Tibial artery (tissue), 4 donors: ENCODE data around the gene JMJD1C.
A peak's percentile ranks its signal among the peaks of the same experiment; 100 is the strongest.

Experiments
- DNase-seq, 2 donors: peaks; one replicate each; pipeline ENCODE4 v3.0.0-alpha.2; 2019
- H3K27ac ChIP-seq, 2 donors: fragments of 200-600 bp; sonication (generic) in 1 of 2; 1 replicate in 1 of 2; 2 replicates in 1 of 2; pipeline ENCODE4 v1.5.1; 2018 to 2019; ENCODE audit warnings: mild to moderate bottlenecking in 1 of 2
- H3K27me3 ChIP-seq, 2 donors: fragments of 200-600 bp; sonication (generic) in 1 of 2; one replicate each; pipeline versions ENCODE4 v1.5.1 to v1.6.0; 2016 to 2019
- H3K36me3 ChIP-seq, 3 donors: fragments of 200-600 bp; sonication (generic) in 2 of 3; one replicate each; pipeline ENCODE4 v1.5.1; 2016 to 2019; ENCODE audit warnings: mild to moderate bottlenecking in 2 of 3
- H3K4me1 ChIP-seq, 4 donors: fragments of 200-600 bp; sonication (generic) in 2 of 4; 1 replicate in 3 of 4; 2 replicates in 1 of 4; pipeline ENCODE4 v1.5.1; 2016 to 2019
- H3K4me3 ChIP-seq, 2 donors: fragments of 200-600 bp; sonication (generic) in 1 of 2; 1 replicate in 1 of 2; 2 replicates in 1 of 2; pipeline ENCODE4 v1.5.1; 2018 to 2019; ENCODE audit warnings: mild to moderate bottlenecking in 2 of 2
- H3K9me3 ChIP-seq, 3 donors: fragments of 200-600 bp; sonication (generic) in 1 of 3; one replicate each; pipeline ENCODE4 v1.5.1; 2016 to 2019
- CTCF ChIP-seq, 2 experiments: fragments of 200-600 bp in 1 of 2; fragments of 450-650 bp in 1 of 2; IDR thresholded peaks; one replicate each; pipeline ENCODE4 v1.5.1; 2017 to 2019; ENCODE audit warnings: antibody characterized with exemption in 2 of 2, mild to moderate bottlenecking in 1 of 2, moderate library complexity in 1 of 2
- intact Hi-C: fragments of 100-400 bp; cut with DNase I; formaldehyde crosslinking; loops from one replicate; pipeline ENCODE4 v1.15.0; 2023; ENCODE audit warnings: low total_unique reads

Gene JMJD1C

DNA sequence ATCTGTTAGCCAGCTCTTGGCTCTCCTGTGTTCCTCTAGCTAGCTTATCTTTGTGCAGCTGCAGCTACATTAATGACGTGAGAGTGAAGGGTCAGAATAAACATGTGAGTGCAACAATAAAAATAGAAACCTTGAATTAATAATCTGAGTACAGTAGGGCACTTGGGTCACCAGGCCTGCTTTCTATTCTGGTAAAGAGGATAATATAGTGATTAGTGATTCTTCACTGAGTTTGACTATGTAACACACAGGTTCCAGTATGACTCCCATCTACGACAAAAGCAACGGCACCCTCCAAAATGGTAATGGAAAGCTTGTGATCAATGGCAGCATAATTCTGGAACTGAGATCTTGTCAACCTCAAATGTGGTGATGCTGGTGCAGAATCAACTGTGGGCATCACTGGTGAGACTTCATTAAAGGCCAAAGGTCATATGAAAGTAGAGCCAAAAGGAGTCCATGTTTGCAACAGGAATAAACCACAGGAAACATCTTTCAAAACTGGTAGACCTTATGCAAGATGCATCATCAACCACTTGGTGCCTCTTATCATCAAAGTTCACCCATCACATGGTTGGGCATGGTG, 255.1 kb downstream of the JMJD1C start:
- no peak for TF ChIP-seq CTCF (IDR thresholded peaks at IDR 0.05)
- peaks cover 3 to 52% (median 22%) of the 10 kb centered on the region in 4 donors for H3K4me1 ChIP-seq
- H3K9me3 ChIP-seq: no peaks in the 10 kb centered on the region
- H3K27ac ChIP-seq: no peak overlapping the region
- H3K36me3 ChIP-seq: peaks cover 0 to 16% (median 15%) of the 10 kb centered on the region in 3 donors
- DNase-seq: no peak
- intact Hi-C loops: loop anchor here (10.0 kb wide), 1 partner anchor 254 kb away; the partner anchor contains the start of gene JMJD1C
- no peak overlapping the region for H3K4me3 ChIP-seq
- no peaks in the 10 kb centered on the region for H3K27me3 ChIP-seq

DNA sequence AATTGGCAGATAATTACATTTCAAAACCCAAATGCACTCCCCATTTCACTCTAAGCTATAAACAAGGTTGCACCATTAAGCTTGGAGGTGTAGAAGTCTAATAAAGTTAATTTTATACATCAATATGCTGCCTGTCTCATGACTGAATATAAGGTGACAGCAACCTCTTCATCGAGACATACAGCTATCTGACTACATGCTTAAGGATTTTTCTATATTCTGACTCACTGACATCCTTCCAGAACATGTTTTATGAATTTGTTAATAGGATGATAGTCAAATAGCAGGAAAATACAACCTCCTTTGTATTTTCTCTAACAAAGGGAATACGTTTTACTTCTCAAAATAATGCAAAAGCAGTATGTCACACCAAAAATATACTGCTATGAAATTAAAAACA, 256.1 kb downstream of the JMJD1C start:
- Histone ChIP-seq H3K27me3 (no peaks in the 10 kb centered on the region), H3K4me3 (no peak overlapping the region), H3K9me3 (no peaks in the 10 kb centered on the region), H3K27ac (no peak overlapping the region), H3K4me1 (peaks cover 3 to 57% (median 22%) of the 10 kb centered on the region in 4 donors), H3K36me3 (peaks cover 0 to 18% (median 16%) of the 10 kb centered on the region in 3 donors)
- no peak for TF ChIP-seq CTCF (IDR thresholded peaks at IDR 0.05)
- intact Hi-C loops: loop anchor here (10.0 kb wide), 1 partner anchor 255 kb away; the partner anchor contains the start of gene JMJD1C
- DNase-seq: no peak

DNA sequence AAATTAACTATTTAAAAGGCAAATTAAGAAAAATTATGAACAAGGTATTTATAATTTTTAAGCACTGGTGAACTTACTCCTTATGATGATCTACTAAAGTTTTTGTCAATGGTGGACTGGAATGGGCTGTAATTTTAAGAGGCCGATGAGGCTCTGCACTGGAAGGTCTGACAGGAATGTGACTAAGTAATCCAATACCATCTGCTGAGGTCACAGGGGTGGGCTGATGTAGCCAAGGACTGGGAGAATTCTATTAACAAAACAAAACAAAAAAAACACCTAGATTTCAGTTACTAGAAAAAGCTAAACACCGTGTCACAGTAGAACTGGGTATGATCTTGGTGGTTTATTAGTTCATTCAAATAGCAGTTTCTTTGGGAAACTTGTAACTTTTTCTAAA, 256.8 kb downstream of the JMJD1C start:
- Histone ChIP-seq H3K27me3 (no peaks in the 10 kb centered on the region), H3K27ac (no peak overlapping the region), H3K36me3 (peaks cover 0 to 15% (median 14%) of the 10 kb centered on the region in 3 donors), H3K4me3 (no peak overlapping the region), H3K4me1 (peaks cover 3 to 57% (median 22%) of the 10 kb centered on the region in 4 donors), H3K9me3 (no peaks in the 10 kb centered on the region)
- intact Hi-C loops: no loop called here
- TF ChIP-seq CTCF (IDR thresholded peaks at IDR 0.05): no peak
- no peak for DNase-seq

- Histone ChIP-seq H3K27ac (peak overlapping the region; percentile 53 to 62), H3K4me3 (peak overlapping the region; percentile 27 to 35), H3K27me3 (no peaks in the 10 kb centered on the region), H3K4me1 (peaks cover 3 to 57% (median 22%) of the 10 kb centered on the region in 4 donors), H3K36me3 (peaks cover 0 to 5% (median 4%) of the 10 kb centered on the region in 3 donors), H3K9me3 (no peaks in the 10 kb centered on the region)
- intact Hi-C loops: no loop called here
- DNase-seq: peak in 1 of 2 donors; percentile 41
- TF ChIP-seq CTCF (IDR thresholded peaks at IDR 0.05): no peak
These were observed 258.6 kb downstream of the JMJD1C start for GRCh38 chr10:63206997-63207811.

GRCh38 chr10:63206576-63206975, 259.2 kb downstream of the JMJD1C start:
- Histone ChIP-seq H3K36me3 (peaks cover 0 to 10% (median 2%) of the 10 kb centered on the region in 3 donors), H3K4me3 (no peak overlapping the region), H3K9me3 (no peaks in the 10 kb centered on the region), H3K27me3 (no peaks in the 10 kb centered on the region), H3K4me1 (peaks cover 3 to 57% (median 22%) of the 10 kb centered on the region in 4 donors), H3K27ac (peak overlapping the region; percentile 53 to 62)
- intact Hi-C loops: no loop called here
- no peak for DNase-seq
- no peak for TF ChIP-seq CTCF (IDR thresholded peaks at IDR 0.05)
